Measurements from ENCODE around the gene MAPK10. TPM values are rescaled to one million over a fixed set of nuclear protein-coding genes. Genes with fewer than 3 reads are reported as not detected.

Gene MAPK10
- total RNA-seq, 1 experiment from 2014 or later: 4.7 TPM

DNA sequence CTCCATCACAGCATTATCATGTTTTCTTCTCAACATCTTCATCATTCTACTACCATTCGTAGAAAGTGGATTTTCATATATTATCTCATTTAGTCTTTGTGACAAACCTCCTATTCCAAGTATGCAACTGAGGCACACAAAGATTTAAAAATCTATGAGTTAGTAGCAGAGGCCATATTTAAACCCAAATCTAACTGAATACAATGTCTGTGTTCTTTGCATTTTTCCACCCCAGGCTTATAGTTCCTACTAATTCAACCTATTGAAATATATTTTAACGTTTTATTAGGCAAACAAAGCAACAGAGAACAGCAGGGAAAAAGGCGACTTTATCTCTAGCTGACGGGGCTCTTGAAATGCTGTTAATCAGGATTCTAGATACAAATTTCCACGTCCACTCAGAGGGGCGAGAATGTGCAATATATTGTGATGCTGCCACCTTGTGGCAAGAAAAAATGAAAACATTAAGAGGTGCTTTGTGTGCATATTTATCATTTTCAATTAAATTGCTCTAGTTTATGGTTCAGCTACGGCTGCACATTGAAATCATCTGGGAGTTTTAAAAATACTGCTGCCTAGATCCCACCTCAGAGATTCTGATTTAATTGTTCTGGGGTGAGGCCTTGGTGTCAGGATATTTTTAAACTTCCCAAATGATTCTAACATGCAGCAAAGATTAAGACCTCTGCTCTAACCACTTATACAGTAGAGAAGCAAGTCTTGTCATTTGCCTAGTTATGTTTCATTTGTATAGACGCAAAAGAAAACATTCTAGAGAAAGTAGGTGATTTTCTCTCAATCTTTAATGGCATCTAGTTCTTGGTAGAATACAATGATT, 315.9 kb downstream of the MAPK10 start:
- H3K9ac ChIP-seq (ENCODE audit: extremely low read depth, insufficient read length, low read length): no peak overlapping the region
- Mint-ChIP-seq H3K9me3 (peaks cover 4 to 7% of the 10 kb centered on the region in 2 experiments; a peak in 2 of 5 replicates), H3K4me1 (peaks cover 8% of the 10 kb centered on the region in 2 experiments), H3K27ac (no peak overlapping the region), H3K36me3 (ENCODE audit: insufficient read depth in 1 of 3, low read depth in 3 of 3) (peaks cover 0 to 11% (median 3%) of the 10 kb centered on the region in 3 experiments; a peak in 4 of 7 replicates), H3K4me3 (no peak overlapping the region), H3K27me3 (ENCODE audit: low read depth) (no peaks in the 10 kb centered on the region)
- H3K9me3 ChIP-seq (ENCODE audit: control insufficient read depth, low read depth, low read length): no peaks in the 10 kb centered on the region
- H3K79me1 ChIP-seq (ENCODE audit: insufficient read depth, low read depth, low read length, poor library complexity, severe bottlenecking): no peaks in the 10 kb centered on the region
- no peak overlapping the region for H3K4me2 ChIP-seq (ENCODE audit: insufficient read depth, insufficient read length, low read length)
- H2AFZ ChIP-seq (ENCODE audit: low read length): no peak overlapping the region
- H3T11ph ChIP-seq (ENCODE audit: low read length): no peak overlapping the region
- no peak overlapping the region for H3K56ac ChIP-seq (ENCODE audit: insufficient read length, low read depth, low read length)
- H2BK20ac ChIP-seq (ENCODE audit: low read depth, low read length, poor library complexity, severe bottlenecking): no peak overlapping the region
- no peaks in the 10 kb centered on the region; the same call in 1 of the 2 replicates for H3K27me3 ChIP-seq (ENCODE audit: insufficient read depth, low read length)
- H2BK5ac ChIP-seq (ENCODE audit: insufficient read length, low read length): no peak overlapping the region
- H2BK120ac ChIP-seq (ENCODE audit: low read depth, low read length, poor library complexity, severe bottlenecking): no peak overlapping the region
- TF ChIP-seq, protein P1, sequence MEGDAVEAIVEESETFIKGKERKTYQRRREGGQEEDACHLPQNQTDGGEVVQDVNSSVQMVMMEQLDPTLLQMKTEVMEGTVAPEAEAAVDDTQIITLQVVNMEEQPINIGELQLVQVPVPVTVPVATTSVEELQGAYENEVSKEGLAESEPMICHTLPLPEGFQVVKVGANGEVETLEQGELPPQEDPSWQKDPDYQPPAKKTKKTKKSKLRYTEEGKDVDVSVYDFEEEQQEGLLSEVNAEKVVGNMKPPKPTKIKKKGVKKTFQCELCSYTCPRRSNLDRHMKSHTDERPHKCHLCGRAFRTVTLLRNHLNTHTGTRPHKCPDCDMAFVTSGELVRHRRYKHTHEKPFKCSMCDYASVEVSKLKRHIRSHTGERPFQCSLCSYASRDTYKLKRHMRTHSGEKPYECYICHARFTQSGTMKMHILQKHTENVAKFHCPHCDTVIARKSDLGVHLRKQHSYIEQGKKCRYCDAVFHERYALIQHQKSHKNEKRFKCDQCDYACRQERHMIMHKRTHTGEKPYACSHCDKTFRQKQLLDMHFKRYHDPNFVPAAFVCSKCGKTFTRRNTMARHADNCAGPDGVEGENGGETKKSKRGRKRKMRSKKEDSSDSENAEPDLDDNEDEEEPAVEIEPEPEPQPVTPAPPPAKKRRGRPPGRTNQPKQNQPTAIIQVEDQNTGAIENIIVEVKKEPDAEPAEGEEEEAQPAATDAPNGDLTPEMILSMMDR (conservative IDR thresholded peaks at IDR 0.05): peak; percentile 76
- no peak overlapping the region for H4K91ac ChIP-seq (ENCODE audit: insufficient read length, low read depth, low read length)
- no peak overlapping the region for H2BK15ac ChIP-seq (ENCODE audit: low read depth, low read length)
- no peak overlapping the region for H3K14ac ChIP-seq (ENCODE audit: insufficient read depth, low read length)
- no peaks in the 10 kb centered on the region for H3K23me2 ChIP-seq (ENCODE audit: insufficient read length, low read depth, low read length, poor library complexity, severe bottlenecking)
- no peak for DNase-seq
- no peaks in the 10 kb centered on the region for H4K20me1 ChIP-seq (ENCODE audit: control insufficient read depth, insufficient read depth, insufficient read length)
- H3K18ac ChIP-seq (ENCODE audit: insufficient read length, low read depth, low read length): no peak overlapping the region
- H3K23ac ChIP-seq (ENCODE audit: insufficient read length, low read depth, low read length): no peak overlapping the region
- no peak overlapping the region for H4K8ac ChIP-seq (replicated peaks; ENCODE audit: insufficient read length, low read depth, low read length)
- no peak overlapping the region for H3K27ac ChIP-seq (ENCODE audit: insufficient read length, low read depth, low read length)
- no peak overlapping the region for H4K5ac ChIP-seq (ENCODE audit: insufficient read length, low read depth, low read length)
- no peak overlapping the region for H3K4ac ChIP-seq (ENCODE audit: low read depth, low read length)
- no CpG with 5 or more reads among the region's 8 CpGs for WGBS (ENCODE audit: extremely low coverage, insufficient read length, low lambda C conversion rate)
- H3K79me2 ChIP-seq (ENCODE audit: insufficient read depth, low read length): no peaks in the 10 kb centered on the region
- no peak overlapping the region for H2AK5ac ChIP-seq (ENCODE audit: insufficient read length, low read length)
- H3K4me1 ChIP-seq (ENCODE audit: insufficient read depth, low read length): peaks cover 3% of the 10 kb centered on the region; the same call in 1 of the 2 replicates
- H2BK12ac ChIP-seq (ENCODE audit: insufficient read length, low read depth, low read length): no peak overlapping the region
